HG03442 (cell line): ENCODE data around the gene MAGEF1.

Experiments
- ATAC-seq: cut with Tn5 transposase; IDR thresholded peaks from one replicate; pipeline ENCODE4 v1.9.1; 2021; ENCODE audit warnings: mild to moderate bottlenecking, moderate library complexity; ENCODE audit not compliant: unreplicated experiment

The MAGEF1 gene

GRCh38 chr3:184670091-184670602 is 41.7 kb downstream of the MAGEF1 start:
- ATAC-seq, result no peak

DNA sequence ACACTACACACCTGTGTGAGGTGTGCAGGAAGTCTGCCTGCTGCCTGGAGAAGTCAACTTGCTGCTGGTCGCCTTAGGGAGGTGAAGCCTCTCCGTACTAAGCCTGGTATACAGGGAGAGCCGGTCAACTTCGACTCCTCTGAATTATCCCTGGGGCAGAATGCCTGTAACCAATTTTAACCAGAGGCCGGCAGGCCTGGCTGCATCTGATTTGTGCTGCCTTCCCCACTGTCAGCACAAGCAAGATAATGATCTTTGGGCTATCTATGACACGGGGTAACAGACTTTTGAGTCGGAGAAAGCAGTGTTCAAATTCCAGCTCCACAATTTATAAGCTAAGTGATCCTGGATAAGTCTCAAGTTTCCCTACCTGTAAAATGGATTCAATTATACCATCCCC is 42.3 kb downstream of the MAGEF1 start:
- no peak for ATAC-seq

DNA sequence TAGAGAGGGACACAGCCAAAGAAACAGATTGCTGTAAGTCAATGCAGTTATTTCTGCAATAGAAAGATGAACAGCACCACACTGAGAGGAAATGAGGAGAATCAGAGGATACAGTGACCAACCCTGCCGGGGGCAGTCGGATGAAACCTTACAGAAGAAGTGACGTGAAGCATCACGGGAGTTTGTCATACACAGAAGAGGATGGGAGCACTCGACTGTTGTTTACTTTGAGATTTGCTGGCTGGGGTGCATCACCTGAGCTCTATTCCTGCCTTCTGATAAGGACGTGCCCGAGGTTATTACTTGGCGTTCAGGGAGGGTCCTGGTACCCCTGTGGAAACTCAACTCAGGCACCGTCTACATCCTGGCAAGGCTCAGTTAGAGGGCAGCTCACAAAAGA is 45.4 kb downstream of the MAGEF1 start:
- no peak for ATAC-seq

GRCh38 chr3:184665101-184665500 is 46.8 kb downstream of the MAGEF1 start:
- no peak for ATAC-seq

- ATAC-seq, result no peak
These were observed 48.1 kb downstream of the MAGEF1 start for GRCh38 chr3:184663756-184664155.

- no peak for ATAC-seq
These were observed 48.5 kb downstream of the MAGEF1 start for GRCh38 chr3:184663356-184663755.

DNA sequence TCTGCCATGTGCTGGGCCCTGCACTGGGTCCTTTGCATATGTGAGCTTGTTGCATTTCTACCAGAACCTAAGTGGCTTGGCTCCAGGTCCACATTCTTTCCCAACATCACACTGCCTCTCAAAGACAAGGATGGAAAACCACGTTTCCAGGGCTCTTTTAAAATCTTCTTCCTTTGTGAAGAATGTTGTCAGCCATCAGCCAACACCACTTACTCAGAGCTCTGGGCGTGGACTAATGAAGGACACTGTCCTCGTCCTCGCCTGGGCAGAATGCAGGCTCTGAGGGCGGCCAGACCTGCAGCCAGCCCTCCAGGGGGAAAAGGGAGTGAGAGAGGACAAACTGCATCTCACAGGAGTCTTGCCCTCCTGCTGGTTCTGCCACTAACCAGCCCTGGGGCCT is 49.7 kb downstream of the MAGEF1 start:
- no peak for ATAC-seq

DNA sequence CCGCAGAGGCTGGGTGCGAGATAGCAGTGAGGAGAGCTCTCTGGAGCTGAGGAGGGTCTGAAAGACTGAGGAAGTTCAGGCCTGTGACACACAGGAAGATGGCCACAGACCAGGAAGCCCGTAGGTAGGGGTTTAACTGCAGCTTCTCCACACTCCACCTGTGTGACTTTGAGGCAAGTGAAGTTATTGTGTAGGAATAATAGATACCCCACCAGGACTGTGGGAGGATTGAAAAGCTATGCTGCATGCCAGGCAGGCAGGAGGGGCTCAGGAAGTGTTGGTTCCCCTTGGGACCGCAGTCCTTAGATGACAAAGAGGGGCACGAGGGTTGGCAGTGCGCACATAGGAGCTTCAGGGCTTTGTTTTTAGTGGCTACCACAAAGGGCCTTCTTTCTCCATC is 50.9 kb downstream of the MAGEF1 start:
- no peak for ATAC-seq
